Subcutaneous abdominal adipose tissue (tissue), 5 donors: Measurements from ENCODE around the gene KIR3DL1.
"Not testable (repeated sequence)": the region's sequence is repeated elsewhere in the genome, so short reads cannot be mapped to it uniquely, and the experiment has no call there.

Experiments
- H3K27ac ChIP-seq: one replicate; pipeline ENCODE4 v1.7.0; 2013; ENCODE audit warnings: low read depth, mild to moderate bottlenecking, inconsistent platforms, low read length, moderate library complexity
- H3K27me3 ChIP-seq, 5 donors: one replicate each; pipeline ENCODE4 v1.7.0; 2013; ENCODE audit warnings: low read length in 5 of 5, inconsistent platforms in 1 of 5; ENCODE audit not compliant: control insufficient read depth in 5 of 5, insufficient read depth in 4 of 5
- H3K36me3 ChIP-seq, 5 donors: one replicate each; pipeline ENCODE4 v1.7.0; 2013; ENCODE audit warnings: low read length in 5 of 5; ENCODE audit not compliant: control insufficient read depth in 5 of 5, insufficient read depth in 5 of 5
- H3K4me1 ChIP-seq, 5 donors: one replicate each; pipeline ENCODE4 v1.7.0; 2013; ENCODE audit warnings: low read length in 5 of 5, mild to moderate bottlenecking in 3 of 5, moderate library complexity in 1 of 5; ENCODE audit not compliant: control insufficient read depth in 5 of 5, insufficient read depth in 5 of 5
- H3K4me3 ChIP-seq, 5 donors: one replicate each; pipeline ENCODE4 v1.7.0; 2013; ENCODE audit warnings: low read length in 5 of 5, low read depth in 1 of 5
- H3K9ac ChIP-seq, 5 donors: one replicate each; pipeline ENCODE4 v1.7.0; 2013; ENCODE audit warnings: low read length in 5 of 5, mild to moderate bottlenecking in 4 of 5, moderate library complexity in 3 of 5
- H3K9me3 ChIP-seq, 5 donors: one replicate each; pipeline ENCODE4 v1.7.0; 2013; ENCODE audit warnings: low read length in 5 of 5; ENCODE audit not compliant: control insufficient read depth in 5 of 5
- donor health status: healthy.
- donor health status: healthy.
- donor health status: healthy.
- donor health status: healthy.
- donor health status: healthy.

KIR3DL1 gene

GRCh38 chr19:54850061-54850640, 33.9 kb downstream of the KIR3DL1 start, which contains the start of gene KIR3DL2:
Gene KIR3DL2 (plus strand): TSS chr19:54850443. CDS start chr19:54850476, 33 bp downstream.
- H3K36me3 ChIP-seq, H3K4me1 ChIP-seq, H3K9ac ChIP-seq, H3K27ac ChIP-seq, H3K4me3 ChIP-seq, H3K9me3 ChIP-seq: not testable (repeated sequence)
- H3K27me3 ChIP-seq = peaks cover 0 to 10% (median 0%) of the 10 kb centered on the region in 5 donors

DNA sequence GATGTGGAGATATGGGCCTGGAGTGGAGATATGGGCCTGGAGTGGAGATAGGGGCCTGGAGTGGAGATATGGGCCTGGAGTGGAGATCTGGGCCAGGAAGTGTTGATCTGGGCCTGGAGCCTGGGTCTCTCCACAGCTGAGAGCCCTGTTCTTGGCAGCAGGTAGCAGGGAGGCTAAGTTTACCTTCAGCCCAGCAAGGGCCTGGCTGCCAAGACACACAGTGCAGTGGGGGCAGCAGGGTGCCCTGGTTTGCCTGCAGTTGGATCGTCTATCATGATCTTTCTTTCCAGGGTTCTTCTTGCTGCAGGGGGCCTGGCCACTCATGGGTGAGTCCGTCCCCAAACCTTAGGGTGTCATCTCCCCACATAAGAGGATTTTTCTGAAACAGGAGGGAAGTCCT, 34.7 kb downstream of the KIR3DL1 start:
- H3K27me3 ChIP-seq = peaks cover 0 to 10% (median 0%) of the 10 kb centered on the region in 5 donors
- H3K9me3 ChIP-seq = peaks cover 0 to 2% (median 0%) of the 10 kb centered on the region in 5 donors
- no peak overlapping the region for H3K27ac ChIP-seq
- H3K4me1 ChIP-seq = no peaks in the 10 kb centered on the region
- no peak overlapping the region for H3K9ac ChIP-seq
- H3K36me3 ChIP-seq = no peaks in the 10 kb centered on the region
- no peak overlapping the region for H3K4me3 ChIP-seq

DNA sequence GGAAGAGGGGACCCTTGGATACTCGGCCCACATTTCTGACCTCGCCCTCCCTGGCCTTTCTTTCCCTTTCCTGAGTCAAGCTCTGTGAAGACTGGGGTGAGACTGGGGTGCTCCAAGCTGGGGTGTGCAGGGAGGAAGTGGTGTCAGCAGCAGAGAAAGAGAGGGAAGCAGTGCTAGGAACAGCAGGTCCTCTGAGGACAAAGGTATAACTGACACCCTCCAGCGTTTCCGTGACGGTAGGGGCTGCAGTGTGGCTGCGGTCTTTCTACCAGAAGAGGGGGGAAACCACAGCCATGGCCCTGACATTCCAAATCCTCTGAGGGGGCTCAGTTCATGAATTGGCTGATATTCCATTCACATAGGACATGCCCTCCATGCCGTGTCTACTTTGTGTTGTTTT, 35.1 kb downstream of the KIR3DL1 start:
- Histone ChIP-seq H3K9me3 (no peaks in the 10 kb centered on the region), H3K9ac (no peak overlapping the region), H3K4me1 (no peaks in the 10 kb centered on the region), H3K27ac (no peak overlapping the region), H3K4me3 (no peak overlapping the region), H3K36me3 (no peaks in the 10 kb centered on the region), H3K27me3 (peaks cover 0 to 10% (median 0%) of the 10 kb centered on the region in 5 donors)

- H3K9me3 ChIP-seq, H3K27ac ChIP-seq, H3K9ac ChIP-seq: not testable (repeated sequence)
These were observed 39.0 kb downstream of the KIR3DL1 start for GRCh38 chr19:54855241-54855640.

GRCh38 chr19:54858476-54858875, 42.2 kb downstream of the KIR3DL1 start:
- H3K27ac ChIP-seq, H3K27me3 ChIP-seq, H3K4me3 ChIP-seq, H3K9ac ChIP-seq, H3K9me3 ChIP-seq, H3K4me1 ChIP-seq, H3K36me3 ChIP-seq: not testable (repeated sequence)

More at GRCh38 chr19:54855241-54855640, 39.0 kb downstream of the KIR3DL1 start:
- not testable (repeated sequence) for H3K4me1 ChIP-seq, H3K27me3 ChIP-seq, H3K36me3 ChIP-seq, H3K4me3 ChIP-seq

- H3K4me3 ChIP-seq, H3K36me3 ChIP-seq, H3K4me1 ChIP-seq, H3K9ac ChIP-seq, H3K9me3 ChIP-seq, H3K27ac ChIP-seq, H3K27me3 ChIP-seq: not testable (repeated sequence)
These were observed 43.2 kb downstream of the KIR3DL1 start for GRCh38 chr19:54859421-54859820.

DNA sequence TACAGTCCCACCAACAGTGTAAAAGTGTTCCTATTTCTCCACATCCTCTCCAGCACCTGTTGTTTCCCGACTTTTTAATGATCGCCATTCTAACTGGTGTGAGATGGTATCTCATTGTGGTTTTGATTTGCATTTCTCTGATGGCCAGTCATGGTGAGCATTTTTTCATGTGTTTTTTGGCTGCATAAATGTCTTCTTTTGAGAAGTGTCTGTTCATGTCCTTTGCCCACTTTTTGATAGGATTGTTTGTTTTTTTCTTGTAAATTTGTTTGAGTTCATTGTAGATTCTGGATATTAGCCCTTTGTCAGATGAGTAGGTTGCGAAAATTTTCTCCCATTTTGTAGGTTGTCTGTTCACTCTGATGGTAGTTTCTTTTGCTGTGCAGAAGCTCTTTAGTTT, 47.2 kb downstream of the KIR3DL1 start:
- H3K27ac ChIP-seq, H3K4me3 ChIP-seq, H3K36me3 ChIP-seq, H3K27me3 ChIP-seq, H3K4me1 ChIP-seq, H3K9me3 ChIP-seq, H3K9ac ChIP-seq: not testable (repeated sequence)

DNA sequence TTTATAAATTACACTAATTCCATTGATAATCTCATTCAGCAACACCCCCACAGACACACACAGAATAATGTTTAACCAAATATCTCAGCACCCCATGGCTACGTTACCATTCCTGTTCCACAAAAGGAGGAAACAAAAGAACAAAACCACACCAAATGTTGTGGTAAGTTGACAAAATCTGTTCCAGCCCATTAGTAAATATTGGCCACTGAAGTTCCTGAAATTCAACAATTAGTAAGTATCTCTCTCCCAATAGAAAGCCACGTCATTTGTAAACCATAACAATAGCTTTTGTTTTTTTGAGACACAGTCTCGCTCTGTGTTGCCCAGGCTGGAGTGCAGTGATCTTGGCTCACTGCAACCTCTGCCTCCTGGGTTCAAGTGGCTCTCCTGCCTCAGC, 55.4 kb downstream of the KIR3DL1 start:
- no peaks in the 10 kb centered on the region for H3K27me3 ChIP-seq
- no peak overlapping the region for H3K4me3 ChIP-seq
- no peaks in the 10 kb centered on the region for H3K36me3 ChIP-seq
- H3K9ac ChIP-seq = no peak overlapping the region
- peaks cover 0 to 7% (median 0%) of the 10 kb centered on the region in 5 donors for H3K4me1 ChIP-seq
- H3K27ac ChIP-seq = no peak overlapping the region
- peaks cover 0 to 3% (median 2%) of the 10 kb centered on the region in 5 donors for H3K9me3 ChIP-seq

- Histone ChIP-seq H3K9me3 (no peaks in the 10 kb centered on the region), H3K36me3 (no peaks in the 10 kb centered on the region), H3K27me3 (no peaks in the 10 kb centered on the region), H3K4me3 (no peak within 1 kb of the TSS), H3K9ac (no peak within 1 kb of the TSS), H3K27ac (no peak within 1 kb of the TSS), H3K4me1 (peaks cover 0 to 7% (median 0%) of the 10 kb centered on the region in 5 donors)
These were observed 57.7 kb downstream of the KIR3DL1 start, which contains the start of gene FCAR for GRCh38 chr19:54873990-54874389. Gene FCAR (plus strand): TSS chr19:54874235. CDS start chr19:54874290, 55 bp downstream.

GRCh38 chr19:54875506-54875905, 59.2 kb downstream of the KIR3DL1 start:
- H3K27ac ChIP-seq = no peak overlapping the region

More at GRCh38 chr19:54875506-54875905, 59.2 kb downstream of the KIR3DL1 start:
- Histone ChIP-seq H3K4me3 (no peak overlapping the region), H3K27me3 (no peaks in the 10 kb centered on the region), H3K9ac (no peak overlapping the region), H3K4me1 (peaks cover 0 to 7% (median 0%) of the 10 kb centered on the region in 5 donors), H3K9me3 (no peaks in the 10 kb centered on the region), H3K36me3 (no peaks in the 10 kb centered on the region)
